Measurements from ENCODE around the gene PKHD1.

Gene PKHD1

DNA sequence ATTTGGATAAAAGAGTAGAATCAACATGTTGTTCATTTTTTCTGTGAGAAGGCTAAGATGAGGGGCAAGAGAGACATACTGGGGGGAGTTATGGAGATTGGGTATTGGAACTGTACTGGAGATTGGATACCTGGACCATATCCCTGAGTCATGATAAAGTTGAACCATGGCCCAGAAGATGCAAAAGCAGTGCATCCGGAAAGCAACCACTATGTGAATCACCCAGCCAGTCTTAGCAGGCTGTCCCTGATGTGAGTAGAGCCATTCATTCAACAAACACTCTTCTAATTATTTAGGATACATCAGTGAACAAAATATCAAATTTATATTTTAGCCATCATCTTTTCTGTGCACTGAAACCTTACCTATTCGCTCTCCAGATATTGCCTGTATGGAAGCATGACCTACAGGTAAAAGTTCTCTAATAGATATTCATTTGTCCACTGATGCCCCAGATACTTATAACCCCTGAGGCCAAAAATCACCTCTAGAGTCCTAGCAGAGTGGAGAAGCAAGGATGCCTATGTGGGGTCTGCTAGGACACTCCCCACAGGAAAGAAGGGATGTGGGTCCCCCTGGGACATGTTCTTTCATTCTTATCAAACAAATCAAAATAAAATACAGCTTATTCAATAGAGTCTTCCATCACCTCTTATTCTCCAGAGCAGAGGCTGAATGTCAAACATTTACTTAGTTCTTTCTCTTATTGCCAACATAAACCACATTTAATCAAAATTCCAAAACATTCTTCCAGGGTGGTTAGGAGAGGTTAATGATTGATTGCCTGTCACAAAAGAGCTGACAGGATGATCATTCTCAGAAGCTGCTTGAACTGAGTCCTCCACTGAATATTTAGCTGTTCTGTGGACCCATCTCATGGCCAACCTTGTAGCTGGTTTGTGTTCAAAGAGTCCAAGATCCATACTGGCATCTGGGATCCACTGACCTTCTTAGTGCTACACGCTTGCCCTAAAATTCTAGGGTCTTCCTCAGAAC lies 37.0 kb upstream of the PKHD1 start:
- DNase-seq (ENCODE audit: low spot score in 2 of 2): no peak

DNA sequence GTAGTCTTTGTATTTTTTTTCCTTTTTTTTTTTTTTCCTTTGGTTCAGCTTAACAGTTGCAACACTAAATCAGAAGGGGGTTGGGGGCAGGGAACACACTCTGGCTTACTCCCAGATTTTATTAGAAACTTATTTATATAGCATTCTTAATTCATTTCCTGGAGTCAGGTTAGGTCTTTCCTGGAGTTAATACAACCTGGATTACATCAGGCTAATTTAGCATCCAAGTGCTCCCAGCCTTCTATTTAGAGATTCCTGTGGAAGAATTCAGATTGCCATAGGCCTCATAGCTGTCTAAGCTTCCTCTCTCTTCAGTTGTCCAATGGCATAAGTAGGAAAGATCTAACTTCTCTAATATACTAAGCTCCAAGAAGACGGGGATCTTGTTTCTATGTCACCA lies 35.8 kb upstream of the PKHD1 start:
- Histone ChIP-seq H3K27me3 (ENCODE audit: low read depth) (0 out of 2 replicates have a peak, but pooled peaks cover 3% of the 10 kb centered on the region), H3K36me3 (replicated peaks) (no peaks in the 10 kb centered on the region), H3K9me3 (no peaks in the 10 kb centered on the region), H3K4me3 (no peak overlapping the region), H3K4me1 (no peaks in the 10 kb centered on the region)
- DNase-seq (ENCODE audit: low spot score in 2 of 2): no peak
- in situ Hi-C loops (cut with MboI; ENCODE audit: low sequenced_read_pairs): no loop called here

More for the DNA sequence above, 37.0 kb upstream of the PKHD1 start:
- Histone ChIP-seq H3K27me3 (ENCODE audit: low read depth) (peaks cover 6% of the 10 kb centered on the region; the same call in 1 of the 2 replicates), H3K36me3 (replicated peaks) (no peaks in the 10 kb centered on the region), H3K4me3 (no peak overlapping the region), H3K4me1 (no peaks in the 10 kb centered on the region), H3K9me3 (no peaks in the 10 kb centered on the region)
- in situ Hi-C loops (cut with MboI; ENCODE audit: low sequenced_read_pairs): no loop called here

DNA sequence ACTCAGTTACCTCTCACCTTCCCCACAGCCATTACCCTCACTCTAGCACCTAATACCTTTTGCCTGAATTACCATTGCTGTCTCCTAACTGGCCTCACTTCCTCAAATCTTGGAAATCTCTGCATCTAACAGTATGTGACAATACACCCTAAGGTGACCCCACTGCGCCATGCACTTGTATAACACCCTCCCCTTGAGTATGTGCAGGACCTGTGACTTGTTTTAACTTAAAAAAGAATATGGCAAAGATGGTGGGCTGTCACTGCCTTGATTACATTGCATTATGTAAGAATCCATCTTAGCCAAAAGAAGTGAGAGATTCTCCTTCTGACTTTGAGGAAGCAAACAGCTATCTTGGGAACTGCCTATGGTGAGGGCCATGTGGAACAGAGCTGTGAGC lies 29.9 kb upstream of the PKHD1 start:
- Histone ChIP-seq H3K9me3 (no peaks in the 10 kb centered on the region), H3K4me1 (no peaks in the 10 kb centered on the region), H3K36me3 (replicated peaks) (no peaks in the 10 kb centered on the region), H3K4me3 (no peak overlapping the region), H3K27me3 (ENCODE audit: low read depth) (no peaks in the 10 kb centered on the region)
- no peak for DNase-seq (ENCODE audit: low spot score in 2 of 2)
- in situ Hi-C loops (cut with MboI; ENCODE audit: low sequenced_read_pairs): no loop called here

DNA sequence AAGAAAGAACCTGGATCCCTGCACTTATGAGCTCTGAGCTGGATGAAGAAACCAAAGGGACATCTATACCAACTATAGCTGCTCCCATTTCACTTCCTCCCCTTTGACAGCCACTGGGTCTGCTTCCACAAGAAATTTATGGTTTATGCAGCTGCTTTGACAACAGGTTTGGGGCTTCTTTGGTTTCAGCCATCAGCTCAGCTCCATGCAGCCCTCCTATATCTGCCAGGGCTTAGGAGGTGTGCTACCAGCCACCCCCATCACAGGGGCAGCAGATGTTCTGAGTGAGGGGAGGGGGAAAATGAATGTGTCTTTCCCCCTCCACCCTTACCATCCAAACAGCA lies 29.2 kb upstream of the PKHD1 start:
- Histone ChIP-seq H3K27me3 (ENCODE audit: low read depth) (no peaks in the 10 kb centered on the region), H3K4me1 (no peaks in the 10 kb centered on the region), H3K4me3 (no peak overlapping the region), H3K36me3 (replicated peaks) (no peaks in the 10 kb centered on the region), H3K9me3 (no peaks in the 10 kb centered on the region)
- DNase-seq (ENCODE audit: low spot score in 2 of 2): no peak
- in situ Hi-C loops (cut with MboI; ENCODE audit: low sequenced_read_pairs): no loop called here

DNA sequence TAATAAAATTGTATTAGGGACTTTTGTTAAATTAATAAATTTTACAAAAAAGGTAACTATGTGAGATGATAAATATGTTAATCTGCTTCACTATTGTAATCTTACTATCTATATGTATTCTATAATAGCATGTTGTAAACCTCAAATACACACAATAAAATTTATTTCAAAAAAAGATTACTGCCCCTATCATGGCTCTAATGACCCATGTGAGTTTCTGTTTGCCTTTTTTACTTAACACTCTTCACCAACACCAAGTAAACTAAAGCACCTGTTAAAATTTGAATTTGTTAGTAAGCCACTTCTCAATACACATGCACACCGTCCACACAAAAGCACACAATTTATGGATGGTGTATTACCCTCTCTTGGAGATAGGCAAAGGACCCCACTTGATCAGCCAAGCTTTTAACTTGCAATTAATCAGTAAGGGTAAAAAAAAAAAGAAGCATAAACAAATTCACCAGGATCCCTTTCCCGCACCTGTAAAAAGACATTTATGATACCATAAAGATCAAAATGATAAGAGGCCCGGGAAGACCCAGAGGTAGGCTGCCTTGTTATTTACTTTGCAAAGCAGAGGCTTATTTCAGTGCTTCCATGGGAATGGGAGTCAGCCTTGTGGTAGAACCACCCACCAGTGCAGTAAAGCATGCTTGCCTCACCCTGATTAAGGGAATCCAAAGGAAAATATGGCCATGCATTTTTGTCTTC lies 28.6 kb upstream of the PKHD1 start:
- no peak overlapping the region for H3K4me3 ChIP-seq
- H3K36me3 ChIP-seq (replicated peaks): no peaks in the 10 kb centered on the region
- no peaks in the 10 kb centered on the region for H3K27me3 ChIP-seq (ENCODE audit: low read depth)
- no peaks in the 10 kb centered on the region for H3K9me3 ChIP-seq
- in situ Hi-C loops (cut with MboI; ENCODE audit: low sequenced_read_pairs): no loop called here
- no peaks in the 10 kb centered on the region for H3K4me1 ChIP-seq
- DNase-seq (ENCODE audit: low spot score in 2 of 2): no peak

DNA sequence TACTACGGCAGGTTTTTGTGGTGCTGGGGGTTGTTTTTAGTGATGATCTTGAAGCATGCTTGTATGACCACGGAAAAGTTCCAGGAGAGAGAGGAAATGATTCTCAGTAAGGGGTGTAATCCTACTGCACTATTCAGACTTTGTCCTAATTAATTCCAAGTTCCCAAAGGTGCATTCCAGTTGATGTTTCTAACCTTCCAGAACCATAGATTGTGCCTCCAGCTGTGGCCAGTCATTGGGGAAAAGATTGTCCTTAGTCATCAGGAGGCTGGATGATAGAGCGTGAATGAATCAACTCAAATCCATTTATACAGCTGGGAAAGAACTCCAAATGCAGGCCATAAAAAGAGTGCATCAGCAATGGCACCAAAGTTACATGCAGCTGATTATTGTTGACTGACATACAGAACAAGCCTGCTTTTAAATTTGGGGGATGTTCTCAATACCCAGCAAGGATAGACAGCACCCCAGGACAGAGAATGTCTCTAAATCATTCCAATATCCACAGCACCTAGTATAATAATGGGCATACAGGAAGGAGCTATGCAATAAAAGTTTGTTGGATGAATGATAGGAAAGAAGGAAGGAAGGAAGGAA lies 27.8 kb upstream of the PKHD1 start:
- in situ Hi-C loops (cut with MboI; ENCODE audit: low sequenced_read_pairs): no loop called here
- no peak for DNase-seq (ENCODE audit: low spot score in 2 of 2)

DNA sequence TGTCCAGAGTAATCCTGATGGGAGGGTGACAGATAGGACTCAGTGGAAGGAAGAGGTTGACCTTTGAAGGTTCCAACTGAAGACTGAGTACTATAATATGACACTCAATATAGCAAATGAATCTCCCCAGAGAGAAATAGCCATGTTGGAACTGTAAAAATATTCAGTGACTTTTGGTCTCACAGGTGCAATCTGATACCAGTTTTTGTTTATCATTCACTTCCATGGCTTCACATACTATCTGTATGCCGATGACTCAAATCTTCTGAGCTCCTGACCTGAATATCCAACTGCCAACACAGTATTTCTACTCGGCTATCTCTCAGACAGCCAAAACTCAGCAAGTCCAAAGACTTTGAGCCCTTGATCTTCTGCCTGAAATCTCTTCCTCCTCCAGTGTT lies 21.8 kb upstream of the PKHD1 start:
- Histone ChIP-seq H3K36me3 (replicated peaks) (no peaks in the 10 kb centered on the region), H3K9me3 (no peaks in the 10 kb centered on the region), H3K4me1 (no peaks in the 10 kb centered on the region), H3K27me3 (ENCODE audit: low read depth) (no peaks in the 10 kb centered on the region), H3K4me3 (no peak overlapping the region)
- no peak for DNase-seq (ENCODE audit: low spot score in 2 of 2)
- in situ Hi-C loops (cut with MboI; ENCODE audit: low sequenced_read_pairs): no loop called here

More for the DNA sequence above, 27.8 kb upstream of the PKHD1 start:
- Histone ChIP-seq H3K9me3 (no peaks in the 10 kb centered on the region), H3K36me3 (replicated peaks) (no peaks in the 10 kb centered on the region), H3K27me3 (ENCODE audit: low read depth) (no peaks in the 10 kb centered on the region), H3K4me1 (no peaks in the 10 kb centered on the region), H3K4me3 (no peak overlapping the region)

DNA sequence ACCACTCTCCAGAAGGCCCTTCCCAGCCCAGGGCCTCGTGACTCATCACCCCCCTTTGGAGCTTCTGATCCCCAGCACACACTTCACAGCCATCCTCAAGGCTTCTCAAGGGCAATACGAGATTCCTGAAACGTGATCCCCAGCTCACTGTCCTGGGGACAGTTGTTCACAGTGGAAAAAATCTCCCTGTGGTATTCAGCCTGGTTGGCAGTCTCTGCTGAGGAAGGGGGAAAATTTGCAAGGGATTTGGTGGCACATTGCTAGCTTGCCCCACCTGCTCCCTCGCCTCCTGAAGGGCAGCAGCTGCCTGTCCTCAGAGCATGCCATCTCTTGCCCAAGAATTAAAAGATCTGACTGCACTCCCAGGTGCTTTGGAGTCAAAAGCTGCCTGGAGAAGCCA lies 20.7 kb upstream of the PKHD1 start:
- no peak overlapping the region for H3K4me3 ChIP-seq
- no peak for DNase-seq (ENCODE audit: low spot score in 2 of 2)

DNA sequence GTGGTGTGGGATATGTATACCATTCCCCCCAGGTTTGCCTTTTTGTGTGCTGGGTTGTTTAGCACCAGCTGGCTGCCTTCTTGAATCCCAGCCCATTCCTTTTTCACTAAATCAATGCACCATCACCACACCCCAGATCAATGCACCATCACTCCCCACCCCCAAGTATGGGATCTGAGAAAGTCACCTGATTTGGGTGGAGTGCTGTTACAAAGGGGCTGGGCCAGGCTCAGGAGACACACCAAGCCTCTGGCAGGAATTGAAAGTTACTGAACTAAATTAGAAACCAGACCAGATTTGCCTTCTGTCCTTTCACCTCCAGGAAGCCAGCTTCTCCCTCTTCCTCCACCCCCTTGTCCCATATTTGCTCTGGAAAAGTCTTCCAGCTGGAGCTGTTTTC lies 19.6 kb upstream of the PKHD1 start:
- Histone ChIP-seq H3K36me3 (replicated peaks) (no peaks in the 10 kb centered on the region), H3K9me3 (no peaks in the 10 kb centered on the region), H3K4me1 (no peaks in the 10 kb centered on the region), H3K27me3 (ENCODE audit: low read depth) (no peaks in the 10 kb centered on the region), H3K4me3 (no peak overlapping the region)
- in situ Hi-C loops (cut with MboI; ENCODE audit: low sequenced_read_pairs): no loop called here
- DNase-seq (ENCODE audit: low spot score in 2 of 2): no peak

More for the DNA sequence above, 20.7 kb upstream of the PKHD1 start:
- Histone ChIP-seq H3K4me1 (no peaks in the 10 kb centered on the region), H3K27me3 (ENCODE audit: low read depth) (no peaks in the 10 kb centered on the region), H3K36me3 (replicated peaks) (no peaks in the 10 kb centered on the region), H3K9me3 (no peaks in the 10 kb centered on the region)
- in situ Hi-C loops (cut with MboI; ENCODE audit: low sequenced_read_pairs): no loop called here

DNA sequence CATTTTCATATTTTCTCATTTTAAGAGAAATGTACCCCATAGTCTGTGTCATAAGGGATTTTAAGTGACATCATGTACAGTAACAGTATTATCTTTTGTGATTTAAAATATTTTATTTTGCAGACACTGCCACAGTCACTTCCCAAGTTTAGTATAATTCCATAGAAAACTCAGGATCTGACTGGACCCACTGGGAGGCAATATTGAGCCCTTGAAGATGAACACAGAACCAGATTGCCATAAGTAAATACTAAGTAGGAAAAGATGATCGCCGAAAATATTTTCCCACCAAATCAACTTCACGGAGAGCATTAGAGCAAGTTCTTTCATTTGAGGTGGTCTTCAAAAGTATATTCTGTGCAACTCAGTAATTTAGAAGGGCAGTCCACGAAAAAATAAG lies 17.6 kb upstream of the PKHD1 start:
- H3K4me1 ChIP-seq: no peaks in the 10 kb centered on the region
- H3K4me3 ChIP-seq: no peak overlapping the region
- no peaks in the 10 kb centered on the region for H3K36me3 ChIP-seq (replicated peaks)
- no peaks in the 10 kb centered on the region for H3K9me3 ChIP-seq
- H3K27me3 ChIP-seq (ENCODE audit: low read depth): 0 out of 2 replicates have a peak, but pooled peaks cover 2% of the 10 kb centered on the region
- in situ Hi-C loops (cut with MboI; ENCODE audit: low sequenced_read_pairs): no loop called here
- no peak for DNase-seq (ENCODE audit: low spot score in 2 of 2)

DNA sequence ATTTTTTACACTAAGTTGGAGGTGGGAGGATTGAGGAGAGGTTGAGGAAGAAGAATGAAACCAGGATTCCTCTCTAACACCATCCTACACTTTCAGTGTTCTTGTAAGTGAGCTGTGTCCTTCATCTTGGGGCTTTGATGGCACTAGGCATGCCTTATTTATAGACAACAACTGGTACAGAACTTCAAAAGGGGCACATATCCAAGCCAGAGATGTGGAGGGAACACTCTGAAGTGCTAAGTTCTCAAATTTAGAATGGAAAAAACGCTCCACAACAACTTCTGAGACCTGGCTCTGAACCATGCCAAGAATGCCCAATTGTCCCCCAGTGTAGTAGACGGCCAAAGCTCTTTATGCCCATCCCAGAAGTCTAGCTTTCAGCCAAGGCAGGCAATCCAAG lies 16.2 kb upstream of the PKHD1 start:
- no peaks in the 10 kb centered on the region for H3K36me3 ChIP-seq (replicated peaks)
- no peaks in the 10 kb centered on the region for H3K9me3 ChIP-seq
- H3K27me3 ChIP-seq (ENCODE audit: low read depth): peaks cover 6% of the 10 kb centered on the region; the same call in 1 of the 2 replicates
- in situ Hi-C loops (cut with MboI; ENCODE audit: low sequenced_read_pairs): no loop called here
- H3K4me1 ChIP-seq: no peaks in the 10 kb centered on the region
- no peak overlapping the region for H3K4me3 ChIP-seq
- DNase-seq (ENCODE audit: low spot score in 2 of 2): no peak

DNA sequence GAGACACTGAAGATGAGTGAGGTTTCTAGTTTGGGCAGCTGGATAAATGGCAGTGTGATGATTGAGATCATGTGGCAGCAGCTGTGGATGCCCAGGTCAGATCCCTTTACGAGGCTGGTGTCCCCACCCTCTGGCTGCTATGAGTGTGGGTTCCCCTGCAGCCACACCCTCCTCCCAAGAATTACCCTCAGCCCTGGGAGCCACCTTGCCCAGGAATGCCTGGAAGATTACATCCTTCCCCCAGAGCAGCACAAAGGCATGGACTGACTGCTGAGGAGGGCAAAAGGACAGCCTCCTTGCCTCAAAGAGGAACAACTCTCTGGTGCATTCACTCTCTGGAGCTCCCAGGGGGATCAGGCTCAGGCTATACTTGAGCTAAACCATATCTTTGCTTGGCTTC lies 15.0 kb upstream of the PKHD1 start:
- H3K4me1 ChIP-seq: no peaks in the 10 kb centered on the region
- H3K27me3 ChIP-seq (ENCODE audit: low read depth): peaks cover 6% of the 10 kb centered on the region; the same call in 1 of the 2 replicates
- in situ Hi-C loops (cut with MboI; ENCODE audit: low sequenced_read_pairs): no loop called here

DNA sequence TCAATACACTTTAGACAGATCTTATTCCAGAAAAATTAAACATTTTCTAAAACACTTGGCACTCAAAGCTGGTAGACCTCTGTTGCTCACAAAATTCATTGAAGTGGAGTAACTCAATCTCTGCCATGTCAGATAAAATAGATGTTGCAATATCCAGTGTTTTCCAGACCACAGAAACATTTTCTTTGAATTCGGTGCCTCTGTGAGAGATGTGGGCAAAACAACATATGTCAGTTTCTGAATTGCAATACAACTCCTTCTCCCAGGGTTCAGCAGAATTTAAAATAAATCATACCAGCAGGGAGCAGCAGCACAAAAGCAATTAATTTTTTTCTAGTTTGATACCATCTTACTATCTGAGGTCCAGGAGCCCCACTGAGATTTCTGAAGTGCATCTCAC lies 11.3 kb upstream of the PKHD1 start:
- no peaks in the 10 kb centered on the region for H3K36me3 ChIP-seq (replicated peaks)
- in situ Hi-C loops (cut with MboI; ENCODE audit: low sequenced_read_pairs): no loop called here
- H3K4me3 ChIP-seq: no peak overlapping the region
- no peaks in the 10 kb centered on the region for H3K4me1 ChIP-seq
- DNase-seq (ENCODE audit: low spot score in 2 of 2): no peak
- H3K9me3 ChIP-seq: no peaks in the 10 kb centered on the region
- H3K27me3 ChIP-seq (ENCODE audit: low read depth): peaks cover 6% of the 10 kb centered on the region; the same call in 1 of the 2 replicates

More for the DNA sequence above, 15.0 kb upstream of the PKHD1 start:
- no peak for DNase-seq (ENCODE audit: low spot score in 2 of 2)
- no peaks in the 10 kb centered on the region for H3K9me3 ChIP-seq
- no peak overlapping the region for H3K4me3 ChIP-seq
- no peaks in the 10 kb centered on the region for H3K36me3 ChIP-seq (replicated peaks)
